8988T (cell line): ENCODE data around the gene HLA-A.

Source experiments
- DNase-seq: peaks from one replicate; pipeline ENCODE4 v3.0.0; 2011

The HLA-A gene

GRCh38 chr6:29992807-29993206 lies 50.5 kb downstream of the HLA-A start:
- no peak for DNase-seq

GRCh38 chr6:29994826-29995225 lies 52.5 kb downstream of the HLA-A start:
- no peak for DNase-seq

DNA sequence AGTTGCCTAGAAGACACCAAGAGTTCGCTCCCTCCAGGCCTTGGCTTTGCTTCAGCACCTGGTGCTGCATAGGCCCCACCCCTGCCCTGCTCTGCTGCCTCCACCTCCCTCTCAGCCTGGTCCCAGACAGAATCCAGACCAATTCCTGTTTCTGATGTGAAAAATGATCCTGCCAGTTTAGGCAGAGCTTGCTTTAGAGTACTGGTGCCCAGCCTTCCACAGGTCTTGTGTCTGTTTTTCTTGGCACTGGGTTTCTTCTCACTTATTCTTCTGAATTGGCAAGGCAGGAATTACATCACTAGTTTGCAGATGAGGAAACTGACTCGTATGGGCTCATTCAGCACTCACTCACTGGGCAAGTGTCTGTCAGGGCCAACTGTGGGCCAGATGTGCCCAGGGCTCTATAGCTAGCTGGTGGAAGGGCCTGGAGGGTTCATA lies 53.0 kb downstream of the HLA-A start:
- DNase-seq = no peak
